OCI-LY1 (cell line): ENCODE data around the gene TRIM54.

ENCODE experiments used
- CTCF ChIP-seq: fragments of 200-600 bp; sonication (generic), shearing (Covaris generic); IDR thresholded peaks from 2 replicates; pipeline ENCODE4 v1.5.1; 2017; ENCODE audit warnings: mild to moderate bottlenecking, antibody characterized with exemption, low read length, moderate library complexity, mixed read lengths
- EZH2 ChIP-seq: fragments of 200-600 bp; sonication (generic), shearing (Covaris generic); IDR thresholded peaks from 2 replicates; pipeline ENCODE4 v1.8.0; 2017; ENCODE audit warnings: borderline replicate concordance, mixed run types, mild to moderate bottlenecking, antibody characterized with exemption, low read length, moderate library complexity, mixed read lengths

GRCh38 chr2:27271631-27272340 lies 10.4 kb upstream of the TRIM54 start:
- no peak for TF ChIP-seq CTCF
- no peak for TF ChIP-seq EZH2
